HG02870 (cell line): ENCODE data around the gene VPS39.

ENCODE experiments used
- ATAC-seq: cut with Tn5 transposase; IDR thresholded peaks from one replicate; pipeline ENCODE4 v1.9.1; 2021; ENCODE audit warnings: mild to moderate bottlenecking, moderate library complexity; ENCODE audit not compliant: unreplicated experiment

VPS39 gene

DNA sequence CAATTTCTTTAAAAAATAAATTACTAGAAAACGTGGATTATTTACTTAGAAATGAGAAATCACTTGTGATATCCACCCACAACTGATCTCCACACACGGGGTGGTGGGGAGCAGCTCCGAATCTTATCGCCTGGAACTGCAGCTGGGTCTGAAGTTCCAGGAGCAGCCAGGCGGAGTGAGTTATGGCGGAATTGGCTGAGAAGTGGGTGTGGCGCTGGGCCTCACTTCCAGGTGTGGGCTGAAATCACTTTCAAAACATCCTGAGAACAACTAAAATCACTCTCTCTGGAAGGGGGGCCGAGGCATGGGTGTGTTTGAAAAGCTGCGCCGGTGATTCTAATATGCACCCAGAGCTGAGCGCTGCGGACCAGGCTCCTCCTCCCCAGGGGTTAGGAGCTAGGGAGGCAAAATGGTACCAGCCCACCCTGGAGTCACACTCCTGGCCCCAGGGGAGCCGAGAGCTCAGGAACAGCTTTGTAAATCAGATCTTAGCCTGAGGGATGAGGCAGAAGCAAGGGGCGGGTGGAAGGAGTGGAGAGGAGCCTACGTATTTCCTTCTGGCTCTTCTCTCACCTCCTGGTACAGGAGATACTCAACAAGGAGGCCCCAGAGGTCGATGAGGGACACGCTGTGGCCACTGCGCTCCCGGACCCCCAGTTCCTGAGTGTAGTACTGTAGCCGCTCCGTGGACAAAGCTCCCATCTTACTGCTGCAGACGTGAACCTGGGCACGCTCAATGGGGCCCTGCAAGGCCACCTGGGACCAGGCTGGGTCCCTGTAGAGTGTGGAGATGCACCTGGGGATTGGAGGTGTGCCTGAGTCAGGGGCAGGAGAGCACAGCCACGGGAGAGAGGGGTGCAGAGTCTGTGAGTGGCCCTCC, 61.3 kb downstream of the VPS39 start:
- no peak for ATAC-seq

DNA sequence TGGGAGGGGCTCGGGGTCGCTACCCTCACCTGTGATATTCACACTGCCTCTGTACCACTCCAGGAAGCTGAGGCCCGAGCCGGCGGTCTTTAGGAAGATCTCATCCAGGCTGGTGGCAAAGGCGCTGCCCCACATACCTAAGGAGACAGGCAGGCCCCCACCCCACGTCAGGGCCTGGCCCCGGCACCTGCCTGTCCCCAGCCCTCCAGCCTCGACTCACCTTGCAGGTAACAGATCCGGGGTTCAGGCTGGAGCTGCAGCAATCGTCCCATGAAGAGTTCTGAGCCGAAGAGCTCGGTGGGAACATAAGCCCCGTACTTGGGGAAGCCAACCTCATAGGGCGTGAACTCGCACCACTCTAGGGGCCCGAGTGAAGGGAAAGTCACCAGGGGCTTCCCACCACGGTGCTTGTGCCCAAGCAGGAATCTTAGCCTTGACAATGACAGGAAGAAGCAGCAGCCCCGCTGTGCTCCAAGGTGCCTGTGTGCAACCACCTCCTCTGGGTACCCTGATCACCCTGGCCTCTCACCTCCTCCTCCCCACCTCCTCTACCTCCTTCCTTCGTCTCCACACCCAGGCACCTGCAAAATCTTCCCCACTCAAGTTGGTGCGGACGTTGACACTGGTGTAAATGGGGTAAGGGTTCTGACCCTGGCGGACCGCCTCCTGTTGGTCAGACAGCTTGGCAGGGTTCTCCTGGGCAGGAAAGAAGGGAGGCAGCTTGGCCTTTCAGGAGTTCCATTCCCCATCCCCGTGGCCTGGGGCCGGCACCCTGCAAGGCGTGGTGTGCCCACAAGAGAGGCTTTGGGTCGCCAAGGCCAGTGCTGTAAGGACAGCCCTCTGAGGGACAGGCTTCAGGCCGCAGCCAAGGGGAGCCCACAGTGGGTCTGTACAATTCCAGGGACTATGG, 62.3 kb downstream of the VPS39 start:
- no peak for ATAC-seq

DNA sequence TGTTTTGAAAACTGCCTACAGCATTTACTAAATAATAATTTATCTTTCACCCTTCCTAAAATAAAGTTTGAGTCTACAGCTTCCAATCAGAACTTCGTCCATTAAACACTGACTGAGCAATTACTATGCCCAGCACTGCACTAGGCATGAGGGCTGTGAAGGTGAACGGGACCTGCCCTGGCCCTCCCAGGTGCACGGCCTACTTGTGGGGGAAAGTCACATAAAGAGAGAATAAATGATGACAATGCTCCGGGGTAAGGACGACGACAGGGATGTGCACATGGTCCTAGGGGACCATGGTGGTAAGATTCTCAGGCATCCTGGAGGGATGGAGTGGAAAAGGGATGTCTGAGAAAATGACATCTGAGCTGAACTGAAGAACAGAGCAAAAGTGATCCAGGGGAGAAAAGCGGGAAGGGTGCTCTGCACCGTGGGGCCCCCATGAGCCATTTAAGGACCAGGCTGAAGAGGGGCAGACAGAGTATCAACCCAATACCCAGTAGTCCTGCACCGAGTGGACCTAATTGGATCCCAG, 63.2 kb downstream of the VPS39 start:
- no peak for ATAC-seq

DNA sequence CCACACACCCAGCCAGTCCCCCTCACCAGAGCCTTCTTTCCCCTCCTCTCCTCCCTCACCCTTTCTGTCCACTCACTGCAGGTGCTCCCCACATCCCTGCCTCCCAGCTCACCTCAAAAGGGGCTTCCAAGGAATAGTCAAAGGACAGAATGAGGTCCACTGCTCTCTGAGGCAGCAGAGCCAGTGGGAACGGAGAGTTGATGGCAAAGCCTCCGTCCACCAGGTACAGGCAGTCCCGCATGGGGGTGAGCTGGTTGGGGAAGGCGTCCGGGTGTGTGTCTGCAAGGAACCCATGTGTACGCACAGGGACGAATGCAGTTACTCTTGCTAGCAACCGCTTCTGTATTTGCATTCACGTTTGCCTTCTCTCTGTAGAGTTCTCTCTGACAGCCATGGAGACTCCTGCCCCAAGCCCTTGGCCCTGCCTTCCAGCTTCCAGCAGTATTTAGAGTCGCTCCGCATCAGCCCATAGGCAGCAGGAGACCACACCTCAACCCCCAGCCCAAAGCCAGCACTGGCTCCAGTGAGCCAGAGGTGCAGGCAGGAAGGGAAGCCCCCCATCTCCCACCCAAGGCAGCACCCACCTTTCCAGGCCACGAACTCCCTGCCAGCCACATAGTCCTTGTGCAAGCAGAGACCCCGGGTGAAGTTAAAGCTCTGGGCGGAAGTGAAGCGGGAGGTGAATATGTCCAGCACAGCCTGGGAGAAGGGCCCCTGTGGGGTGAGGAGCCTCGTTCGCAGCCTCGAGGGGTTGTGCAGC, 64.1 kb downstream of the VPS39 start:
- no peak for ATAC-seq

DNA sequence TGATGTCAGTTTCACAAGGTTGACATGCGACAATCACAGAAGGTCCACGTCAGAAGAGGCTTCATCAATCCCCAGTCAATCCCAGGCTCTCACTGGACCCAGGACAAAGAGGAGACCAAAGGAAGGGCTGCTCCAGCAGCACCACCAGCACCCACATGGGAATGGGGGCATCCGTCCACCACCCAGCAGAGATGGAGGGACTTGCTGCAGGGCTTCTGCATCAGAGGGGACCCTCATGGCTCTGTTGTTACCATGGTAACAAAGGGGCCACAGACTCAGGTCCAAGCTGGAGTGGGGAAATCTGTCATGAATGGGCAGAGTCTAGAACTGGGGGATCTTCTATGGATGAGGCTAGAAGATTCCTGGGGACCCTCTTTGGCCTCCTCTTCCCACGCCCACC, 64.7 kb downstream of the VPS39 start:
- no peak for ATAC-seq

DNA sequence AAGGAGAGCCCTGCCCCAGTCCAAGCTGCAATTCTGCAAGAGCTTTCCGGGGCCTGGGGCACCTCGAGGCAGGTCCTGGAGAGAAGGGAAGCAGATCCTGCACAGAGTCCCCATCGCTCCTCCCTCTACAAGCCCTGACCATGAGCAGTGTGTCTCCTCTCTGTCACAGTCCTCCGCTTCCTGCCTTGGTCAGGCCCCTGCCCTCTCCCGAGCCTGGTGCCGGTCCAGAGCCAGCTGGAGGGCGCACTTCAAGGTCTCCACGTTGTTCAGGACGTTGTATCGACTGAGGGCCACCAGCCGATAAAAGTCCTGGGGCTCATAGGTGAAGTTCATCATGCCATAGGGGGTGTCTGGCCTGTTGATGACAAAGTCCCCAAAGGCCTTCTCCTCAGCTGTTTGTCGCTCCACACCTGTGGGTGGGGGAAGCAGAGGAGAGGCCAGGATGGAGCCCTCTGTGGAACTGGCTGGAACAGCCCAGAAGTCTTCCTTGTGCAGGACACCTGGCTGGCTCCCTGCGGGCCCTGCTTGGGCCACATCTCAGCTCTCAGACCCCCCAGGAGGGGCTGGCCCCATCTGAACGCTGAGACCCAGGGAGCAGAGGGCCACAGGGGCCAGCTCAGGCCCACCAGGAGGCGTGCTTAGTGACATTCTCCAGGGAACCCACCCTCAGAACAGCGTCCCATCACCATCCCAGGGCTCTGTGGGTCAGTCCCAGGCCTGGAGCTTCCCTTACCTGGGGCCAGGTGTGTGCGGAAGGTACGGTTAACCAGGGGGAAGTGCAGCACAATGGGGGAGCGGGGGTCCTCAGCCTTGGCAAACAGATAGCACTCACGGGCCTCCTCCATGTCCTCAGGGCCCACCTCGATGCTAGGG, 66.1 kb downstream of the VPS39 start:
- no peak for ATAC-seq

DNA sequence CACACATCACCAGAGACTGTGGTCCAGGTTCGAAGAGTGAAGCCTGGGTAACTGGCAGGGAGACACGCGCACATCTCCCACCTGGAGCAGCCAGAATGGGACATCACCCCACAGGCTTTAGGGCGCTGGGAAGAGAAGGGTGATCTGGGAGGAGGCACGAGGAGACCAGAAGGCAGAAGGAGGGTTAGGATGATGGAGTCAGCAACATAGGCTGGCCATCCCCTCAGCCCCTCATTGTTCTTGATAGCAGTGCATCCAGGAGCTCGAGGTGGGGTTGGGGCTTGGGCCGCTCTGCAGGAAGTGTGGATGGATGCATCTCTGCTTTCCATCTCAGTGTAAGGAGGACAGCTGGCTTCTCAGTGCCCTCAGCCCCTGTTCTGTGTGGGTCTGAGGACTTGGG, 66.9 kb downstream of the VPS39 start:
- ATAC-seq, result no peak

DNA sequence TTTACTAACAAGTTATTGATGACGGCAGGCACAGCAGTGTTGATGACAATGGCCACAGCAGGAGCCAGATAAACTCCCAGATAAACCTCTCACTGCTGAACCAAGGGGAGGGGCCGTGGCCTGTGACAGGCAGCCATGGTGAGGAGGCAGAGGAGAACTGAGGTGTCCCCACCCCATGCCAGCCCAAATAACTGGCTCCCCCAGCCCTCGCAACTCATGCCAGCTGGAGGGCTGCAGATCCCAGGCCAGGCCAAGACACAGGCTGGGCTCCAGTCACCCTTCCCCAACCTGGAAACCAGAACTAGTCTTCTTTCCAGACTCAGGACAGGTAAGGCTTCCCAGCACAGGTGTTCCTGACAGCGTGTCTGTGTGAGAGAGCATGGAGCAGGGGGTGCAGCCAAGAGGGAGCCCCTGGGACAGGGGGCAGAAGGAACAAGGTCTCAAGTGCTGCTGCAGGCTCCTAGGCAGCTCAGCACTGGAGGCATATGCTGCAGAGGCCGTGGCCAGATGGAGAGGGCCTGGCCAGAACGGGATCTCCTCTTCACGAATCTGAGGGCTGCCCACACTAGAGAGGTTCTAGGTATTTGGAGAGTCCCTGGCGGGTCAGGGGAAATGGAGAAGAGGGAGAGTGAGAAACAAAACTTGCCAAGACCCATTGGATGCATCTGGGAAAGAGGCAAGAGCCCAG, 67.6 kb downstream of the VPS39 start:
- ATAC-seq, result no peak

DNA sequence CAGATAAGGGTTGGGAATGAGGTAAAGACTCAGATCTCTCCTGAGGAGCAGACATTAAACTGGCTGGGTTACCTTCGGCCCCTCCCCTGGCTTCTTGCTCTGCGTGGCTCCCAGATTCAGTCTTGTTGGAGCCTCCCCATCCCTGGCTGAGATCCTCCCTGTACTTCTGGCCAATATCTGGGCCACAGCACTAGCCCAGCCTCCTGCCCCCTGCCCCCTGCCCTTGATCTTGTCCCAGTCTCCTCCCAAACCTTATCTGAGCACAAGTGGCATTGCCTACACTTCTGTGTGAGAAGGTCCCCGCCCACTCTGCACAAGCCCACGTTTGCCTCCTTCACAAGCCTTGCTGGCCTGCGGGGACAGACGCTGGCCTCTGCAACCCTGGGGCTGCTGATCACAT, 68.5 kb downstream of the VPS39 start:
- ATAC-seq, result no peak

DNA sequence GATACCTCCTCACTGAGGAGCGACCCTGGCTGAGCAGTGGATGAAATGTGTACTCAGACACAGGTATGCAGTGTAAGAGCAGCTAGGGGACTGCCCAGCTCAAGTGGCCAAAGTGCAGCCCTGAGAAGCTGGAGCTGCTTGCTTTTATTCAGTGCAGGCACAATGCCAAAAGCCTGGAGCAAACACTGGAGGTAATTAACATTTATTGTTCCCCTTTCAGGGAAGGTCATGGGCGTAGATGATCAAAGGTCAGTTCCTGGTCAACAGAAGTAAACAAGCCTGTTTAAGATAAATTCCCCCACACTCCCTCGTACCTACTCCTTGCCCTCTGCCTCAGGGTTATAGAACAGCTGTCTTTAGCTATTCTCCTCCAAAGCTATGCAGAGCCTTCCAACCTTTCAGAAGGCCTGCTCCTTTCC, 69.1 kb downstream of the VPS39 start:
- no peak for ATAC-seq

DNA sequence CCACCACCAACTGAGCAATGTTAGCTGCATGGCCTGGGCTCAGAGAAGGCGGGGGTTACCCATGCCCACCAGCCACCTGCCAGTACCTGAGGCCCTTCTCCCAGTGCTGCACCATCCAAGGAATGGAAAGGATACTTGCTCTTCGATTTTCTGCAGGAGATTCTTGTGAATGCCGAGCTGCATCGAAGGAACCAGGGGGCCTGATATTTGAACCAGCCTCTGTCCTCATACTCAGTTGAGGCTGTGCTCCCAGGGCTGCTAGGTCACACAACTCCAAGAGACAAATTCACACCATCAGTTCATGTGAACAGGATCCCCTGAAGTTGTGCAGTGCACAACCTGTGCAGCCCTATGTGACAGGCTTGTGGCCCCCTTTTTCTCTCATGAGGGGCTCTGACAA, 69.7 kb downstream of the VPS39 start:
- no peak for ATAC-seq

DNA sequence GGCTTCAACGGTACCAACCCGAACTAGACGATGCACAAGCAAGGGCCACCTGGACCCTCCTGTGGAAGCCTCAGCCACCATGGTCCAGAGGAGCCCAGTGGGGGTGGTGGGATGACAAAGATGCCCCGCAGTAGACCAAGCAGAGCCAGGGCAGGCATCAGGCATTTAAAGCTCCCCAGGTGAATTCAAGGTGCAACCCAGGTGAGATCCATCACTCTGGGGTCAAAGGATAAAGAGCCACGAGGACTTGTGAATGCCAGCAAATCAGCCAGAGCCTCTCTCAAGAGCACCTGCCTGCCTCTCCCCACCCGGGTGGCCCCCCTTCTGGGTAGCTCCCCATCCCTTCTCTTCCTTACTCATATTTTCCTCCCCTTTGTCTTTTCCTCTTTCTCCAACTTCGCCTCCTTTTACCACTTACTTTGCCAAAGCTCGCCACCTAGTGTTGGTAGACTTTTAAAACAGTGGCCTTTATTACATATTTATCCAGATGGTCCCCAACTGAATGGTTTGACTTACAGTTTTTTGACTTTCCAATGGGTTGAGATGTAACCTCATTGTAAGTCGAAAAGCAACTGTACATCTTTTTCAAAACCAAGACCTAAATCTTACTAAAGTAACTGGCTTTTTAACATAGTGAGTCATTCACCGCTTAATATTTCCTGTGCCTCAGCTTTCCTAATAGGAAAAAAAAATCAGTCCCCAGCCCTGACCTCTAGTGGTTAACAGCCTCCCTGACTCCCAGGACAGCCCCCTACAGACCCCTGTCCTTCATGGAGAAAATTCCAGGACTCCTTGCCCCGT, 70.4 kb downstream of the VPS39 start:
- no peak for ATAC-seq

DNA sequence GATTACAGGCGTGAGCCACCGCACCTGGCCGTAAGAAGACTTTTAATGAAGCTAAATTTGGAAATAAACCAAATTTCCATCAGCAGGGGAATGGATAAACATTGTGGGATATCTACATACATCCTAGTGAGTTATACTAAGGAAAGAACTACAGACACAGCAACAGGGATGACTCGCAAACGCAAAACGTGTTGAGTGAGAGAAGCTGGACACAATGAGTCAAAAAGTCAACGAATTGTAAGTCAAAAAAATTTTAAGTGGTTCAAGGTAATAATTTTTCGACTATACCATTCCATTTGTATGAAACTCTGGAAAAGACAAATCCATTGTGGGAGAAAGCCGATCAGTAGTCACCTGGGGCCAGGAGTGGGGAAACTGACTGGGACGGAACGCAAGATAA, 71.6 kb downstream of the VPS39 start:
- no peak for ATAC-seq

DNA sequence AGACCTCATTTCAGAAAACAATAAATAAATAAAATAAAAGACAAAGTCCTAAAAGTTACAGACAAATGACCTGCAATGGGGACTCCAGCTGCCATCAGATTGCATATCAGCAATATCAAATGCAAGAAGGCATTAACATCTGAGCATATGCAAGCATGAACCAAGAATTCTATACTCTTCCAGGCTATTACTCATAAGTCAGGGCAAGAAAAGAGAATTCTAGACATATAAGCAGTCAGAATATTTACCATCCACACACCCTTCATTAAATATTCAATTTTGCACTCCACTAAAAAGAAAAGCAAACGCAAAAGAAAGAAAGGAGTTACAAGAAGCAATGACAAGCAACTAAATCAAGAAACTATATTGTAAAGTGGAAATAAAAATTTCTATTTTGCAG, 72.8 kb downstream of the VPS39 start:
- ATAC-seq, result no peak

DNA sequence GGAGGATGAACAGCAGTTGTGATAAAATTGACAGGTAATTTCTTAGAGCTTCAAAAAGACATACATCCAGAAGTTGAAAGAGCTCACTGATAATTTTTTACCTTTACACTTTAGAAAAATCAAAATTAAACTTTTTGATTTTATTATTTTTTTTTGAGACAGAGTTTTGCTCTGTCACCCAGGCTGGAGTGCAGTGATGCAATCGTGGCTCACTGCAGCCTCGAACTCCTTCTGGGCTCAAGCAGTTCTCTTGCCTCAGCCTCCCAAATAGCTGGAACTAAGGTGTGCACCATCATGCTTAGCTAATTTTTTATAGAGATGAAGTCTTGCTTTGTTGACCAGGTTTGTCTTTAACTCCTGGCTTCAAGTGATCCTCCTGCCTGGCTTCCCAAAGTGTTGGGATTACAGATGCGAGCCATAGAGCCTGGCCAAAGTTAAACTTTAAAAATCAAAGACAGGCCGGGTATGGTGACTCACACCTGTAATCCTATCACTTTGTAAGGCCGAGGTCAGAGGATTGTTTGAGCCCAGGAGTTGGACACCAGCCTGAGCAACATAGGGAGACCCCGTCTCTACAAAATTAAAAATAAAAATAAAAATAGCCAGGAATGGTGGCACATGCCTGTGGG, 73.4 kb downstream of the VPS39 start:
- no peak for ATAC-seq

DNA sequence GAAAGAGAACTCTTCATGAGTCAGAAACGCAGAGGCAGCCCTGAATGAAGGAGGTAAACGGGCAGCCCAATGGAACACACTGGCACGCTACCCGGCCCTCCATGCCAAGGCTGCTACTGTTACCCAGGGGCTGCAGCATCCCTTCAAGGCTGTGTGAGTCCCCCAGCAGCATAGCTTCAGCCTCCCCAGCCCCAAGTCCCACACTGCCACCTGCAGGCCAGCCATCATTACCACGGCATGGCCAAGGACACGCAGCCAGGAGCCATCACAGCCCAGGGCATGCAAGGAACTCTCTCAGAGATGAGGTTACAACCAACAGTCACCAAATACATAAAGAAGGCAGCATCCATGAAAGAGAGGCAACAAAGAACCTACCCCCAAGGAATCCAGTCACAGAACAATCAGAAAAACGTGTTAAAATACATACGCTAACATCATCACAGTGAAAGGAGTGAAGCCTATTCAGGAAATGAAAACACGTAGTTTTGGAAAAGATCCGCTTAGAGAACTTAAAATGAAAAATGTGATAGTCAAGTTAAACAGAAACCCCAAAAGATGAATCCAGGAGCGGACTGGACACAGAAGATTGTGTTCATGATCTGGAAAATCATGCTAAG, 74.1 kb downstream of the VPS39 start:
- ATAC-seq, result no peak

DNA sequence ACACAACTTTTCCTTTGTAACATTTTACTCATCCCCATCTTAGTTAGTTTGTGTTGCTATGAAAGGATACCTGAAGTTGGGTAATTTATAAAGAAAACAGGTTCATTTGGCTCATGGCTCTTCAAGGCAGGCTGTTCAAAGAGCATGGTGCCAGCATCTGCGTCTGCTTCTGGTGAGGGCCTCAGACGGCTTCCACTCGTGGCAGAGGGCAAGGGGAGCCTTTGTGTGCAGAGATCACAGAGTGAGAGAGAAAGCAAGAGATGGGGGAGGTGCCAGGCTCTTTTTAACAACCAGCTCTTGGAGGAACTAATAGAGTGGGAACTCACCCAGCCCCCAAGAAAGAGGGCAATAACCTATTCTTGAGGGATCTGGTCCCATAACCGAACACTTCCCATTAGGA, 74.7 kb downstream of the VPS39 start:
- ATAC-seq, result no peak
